Panc1 (cell line): ENCODE data around the gene ZNF804B. TPM values are rescaled to one million over a fixed set of nuclear protein-coding genes. Genes with fewer than 3 reads are reported as not detected.

Experiments
- ATAC-seq: fragments of 200-7000 bp; cut with Tn5 transposase; 2 replicates; pipeline ENCODE4 v1.9.1; 2020; ENCODE audit warnings: mild to moderate bottlenecking, moderate library complexity
- BruUV-seq: library from RNA; stranded (reverse); fragments of 400-500 nt; replicated peaks from 2 replicates; lab custom pipeline; 2021; lab: Mats Ljungman, UMichigan
- CTCF ChIA-PET: fragments of 300-600 bp; sonication (Branson Sonifier 250); formaldehyde crosslinking; loops from one replicate; lab custom pipeline; 2022; ENCODE audit warnings: antibody characterized with exemption; lab: Charles Lee
- POLR2A ChIA-PET: fragments of 300-600 bp; sonication (Branson Sonifier 250); formaldehyde crosslinking; loops from one replicate; lab custom pipeline; 2022; ENCODE audit warnings: antibody characterized with exemption; lab: Charles Lee
- DNase-seq: peaks from one replicate; pipeline ENCODE4 v3.0.0-alpha.2; 2010; ENCODE audit warnings: low read depth, low spot score
- H3K27ac ChIP-seq: 2 replicates; pipeline ENCODE4 v1.5.1; 2011; ENCODE audit warnings: mild to moderate bottlenecking, low read length, inconsistent platforms
- H3K27me3 ChIP-seq: fragments of 200-500 bp; sonication (Bioruptor generic); 2 replicates; pipeline ENCODE4 v1.6.0; 2014; ENCODE audit warnings: low read length, inconsistent platforms; ENCODE audit not compliant: control insufficient read depth, insufficient read depth
- H3K36me3 ChIP-seq: fragments of 200-500 bp; sonication (Bioruptor generic); 2 replicates; pipeline ENCODE4 v1.5.1; 2014; ENCODE audit warnings: inconsistent platforms, mild to moderate bottlenecking, low read length, moderate library complexity; ENCODE audit not compliant: control insufficient read depth, insufficient read depth
- H3K4me1 ChIP-seq: 2 replicates; pipeline ENCODE4 v1.5.1; 2011; ENCODE audit warnings: inconsistent platforms, mild to moderate bottlenecking, low read length, moderate library complexity; ENCODE audit not compliant: control insufficient read depth, insufficient read depth
- H3K4me3 ChIP-seq, 2 experiments: 2 replicates each; pipeline ENCODE4 v1.5.1; 2011 to 2012; ENCODE audit warnings: low read depth in 2 of 2, low read length in 2 of 2, mild to moderate bottlenecking in 2 of 2, inconsistent platforms in 1 of 2, moderate library complexity in 1 of 2
- H3K9me3 ChIP-seq: fragments of 200-500 bp; sonication (Bioruptor generic); 2 replicates; pipeline ENCODE4 v1.5.1; 2014; ENCODE audit warnings: low read depth, mild to moderate bottlenecking, inconsistent platforms, low read length, moderate library complexity; ENCODE audit not compliant: control insufficient read depth, insufficient read depth
- POLR2AphosphoS5 ChIP-seq: IDR thresholded peaks from 2 replicates; pipeline ENCODE4 v1.6.1; 2012; ENCODE audit warnings: mild to moderate bottlenecking, low read depth, low read length, moderate library complexity
- SIN3A ChIP-seq: IDR thresholded peaks from 2 replicates; pipeline ENCODE4 v1.6.1; 2012; ENCODE audit warnings: low read depth, mild to moderate bottlenecking, low read length, moderate library complexity, borderline replicate concordance; ENCODE audit not compliant: insufficient read depth
- TCF7L2 ChIP-seq: IDR thresholded peaks from 2 replicates; pipeline ENCODE4 v1.6.1; 2011; ENCODE audit warnings: mild to moderate bottlenecking, low read depth, low read length, inconsistent platforms
- in situ Hi-C: cut with HindIII; loops from 2 replicates; pipeline ENCODE4 v1.10.0; 2016; ENCODE audit warnings: low sequenced_read_pairs, low pct_unique_long_range_greater_than_20kb
- intact Hi-C: fragments of 100-400 bp; cut with micrococcal nuclease; formaldehyde crosslinking; loops from one replicate; pipeline ENCODE4 v1.10.0; 2022; ENCODE audit not compliant: unreplicated experiment
- total RNA-seq: library from RNA; stranded (reverse); gene quantifications from one replicate; pipeline ENCODE4 v1.2.1, GENCODE V29; 2021; ENCODE audit not compliant: unreplicated experiment
- TF ChIP-seq, protein P1 (sequence below): fragments of 450-650 bp; IDR thresholded peaks from 2 replicates; pipeline ENCODE4 v1.5.1; 2017; ENCODE audit warnings: mild to moderate bottlenecking
- TF ChIP-seq, protein P2 (sequence below), 2 experiments: IDR thresholded peaks; 2 replicates each; pipeline ENCODE4 v1.6.1; 2011 to 2012; ENCODE audit warnings: low read depth in 2 of 2, control low read depth in 1 of 2, low read length in 1 of 2, mild to moderate bottlenecking in 1 of 2, moderate library complexity in 1 of 2; ENCODE audit not compliant: insufficient read depth in 1 of 2

Gene ZNF804B
- total RNA-seq, 1 experiment from 2014 or later, result not detected

DNA sequence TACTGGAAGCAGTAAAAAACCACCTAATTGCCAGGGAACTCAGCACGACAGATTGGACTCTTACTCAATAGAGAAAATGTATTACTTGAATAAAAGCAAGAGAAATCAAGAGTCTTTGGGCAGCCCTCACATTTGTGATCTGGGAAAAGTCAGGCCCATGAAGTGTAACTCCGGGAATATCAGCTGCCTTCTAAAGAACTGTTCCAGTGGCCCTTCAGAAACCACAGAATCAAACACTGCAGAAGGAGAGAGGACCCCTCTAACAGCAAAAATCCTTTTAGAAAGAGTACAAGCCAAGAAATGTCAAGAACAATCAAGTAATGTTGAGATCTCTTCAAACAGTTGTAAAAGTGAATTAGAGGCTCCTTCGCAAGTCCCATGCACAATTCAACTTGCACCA, 576.0 kb downstream of the ZNF804B start:
- no peak for TF ChIP-seq TCF7L2
- TF ChIP-seq, protein P1, sequence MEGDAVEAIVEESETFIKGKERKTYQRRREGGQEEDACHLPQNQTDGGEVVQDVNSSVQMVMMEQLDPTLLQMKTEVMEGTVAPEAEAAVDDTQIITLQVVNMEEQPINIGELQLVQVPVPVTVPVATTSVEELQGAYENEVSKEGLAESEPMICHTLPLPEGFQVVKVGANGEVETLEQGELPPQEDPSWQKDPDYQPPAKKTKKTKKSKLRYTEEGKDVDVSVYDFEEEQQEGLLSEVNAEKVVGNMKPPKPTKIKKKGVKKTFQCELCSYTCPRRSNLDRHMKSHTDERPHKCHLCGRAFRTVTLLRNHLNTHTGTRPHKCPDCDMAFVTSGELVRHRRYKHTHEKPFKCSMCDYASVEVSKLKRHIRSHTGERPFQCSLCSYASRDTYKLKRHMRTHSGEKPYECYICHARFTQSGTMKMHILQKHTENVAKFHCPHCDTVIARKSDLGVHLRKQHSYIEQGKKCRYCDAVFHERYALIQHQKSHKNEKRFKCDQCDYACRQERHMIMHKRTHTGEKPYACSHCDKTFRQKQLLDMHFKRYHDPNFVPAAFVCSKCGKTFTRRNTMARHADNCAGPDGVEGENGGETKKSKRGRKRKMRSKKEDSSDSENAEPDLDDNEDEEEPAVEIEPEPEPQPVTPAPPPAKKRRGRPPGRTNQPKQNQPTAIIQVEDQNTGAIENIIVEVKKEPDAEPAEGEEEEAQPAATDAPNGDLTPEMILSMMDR, result no peak
- TF ChIP-seq, protein P2, sequence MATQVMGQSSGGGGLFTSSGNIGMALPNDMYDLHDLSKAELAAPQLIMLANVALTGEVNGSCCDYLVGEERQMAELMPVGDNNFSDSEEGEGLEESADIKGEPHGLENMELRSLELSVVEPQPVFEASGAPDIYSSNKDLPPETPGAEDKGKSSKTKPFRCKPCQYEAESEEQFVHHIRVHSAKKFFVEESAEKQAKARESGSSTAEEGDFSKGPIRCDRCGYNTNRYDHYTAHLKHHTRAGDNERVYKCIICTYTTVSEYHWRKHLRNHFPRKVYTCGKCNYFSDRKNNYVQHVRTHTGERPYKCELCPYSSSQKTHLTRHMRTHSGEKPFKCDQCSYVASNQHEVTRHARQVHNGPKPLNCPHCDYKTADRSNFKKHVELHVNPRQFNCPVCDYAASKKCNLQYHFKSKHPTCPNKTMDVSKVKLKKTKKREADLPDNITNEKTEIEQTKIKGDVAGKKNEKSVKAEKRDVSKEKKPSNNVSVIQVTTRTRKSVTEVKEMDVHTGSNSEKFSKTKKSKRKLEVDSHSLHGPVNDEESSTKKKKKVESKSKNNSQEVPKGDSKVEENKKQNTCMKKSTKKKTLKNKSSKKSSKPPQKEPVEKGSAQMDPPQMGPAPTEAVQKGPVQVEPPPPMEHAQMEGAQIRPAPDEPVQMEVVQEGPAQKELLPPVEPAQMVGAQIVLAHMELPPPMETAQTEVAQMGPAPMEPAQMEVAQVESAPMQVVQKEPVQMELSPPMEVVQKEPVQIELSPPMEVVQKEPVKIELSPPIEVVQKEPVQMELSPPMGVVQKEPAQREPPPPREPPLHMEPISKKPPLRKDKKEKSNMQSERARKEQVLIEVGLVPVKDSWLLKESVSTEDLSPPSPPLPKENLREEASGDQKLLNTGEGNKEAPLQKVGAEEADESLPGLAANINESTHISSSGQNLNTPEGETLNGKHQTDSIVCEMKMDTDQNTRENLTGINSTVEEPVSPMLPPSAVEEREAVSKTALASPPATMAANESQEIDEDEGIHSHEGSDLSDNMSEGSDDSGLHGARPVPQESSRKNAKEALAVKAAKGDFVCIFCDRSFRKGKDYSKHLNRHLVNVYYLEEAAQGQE (IDR thresholded peaks at IDR 0.05; ENCODE audit: insufficient read depth in 1 of 2, low read depth in 2 of 2, low read length in 1 of 2), result no peak
- no peak for TF ChIP-seq SIN3A
- TF ChIP-seq POLR2AphosphoS5, result no peak
- no TSS peak for BruUV-seq
- POLR2A ChIA-PET, result no interaction called here
- CTCF ChIA-PET, result no interaction called here
- intact Hi-C loops, result no loop called here
- no peak overlapping the region for H3K4me3 ChIP-seq
- no peaks in the 10 kb centered on the region for H3K4me1 ChIP-seq
- DNase-seq (no peak), ATAC-seq (no peak)
- in situ Hi-C loops, result no loop called here
- no peak overlapping the region for H3K27ac ChIP-seq
- no peaks in the 10 kb centered on the region for H3K36me3 ChIP-seq
- H3K9me3 ChIP-seq, result no peaks in the 10 kb centered on the region
- no peaks in the 10 kb centered on the region for H3K27me3 ChIP-seq

DNA sequence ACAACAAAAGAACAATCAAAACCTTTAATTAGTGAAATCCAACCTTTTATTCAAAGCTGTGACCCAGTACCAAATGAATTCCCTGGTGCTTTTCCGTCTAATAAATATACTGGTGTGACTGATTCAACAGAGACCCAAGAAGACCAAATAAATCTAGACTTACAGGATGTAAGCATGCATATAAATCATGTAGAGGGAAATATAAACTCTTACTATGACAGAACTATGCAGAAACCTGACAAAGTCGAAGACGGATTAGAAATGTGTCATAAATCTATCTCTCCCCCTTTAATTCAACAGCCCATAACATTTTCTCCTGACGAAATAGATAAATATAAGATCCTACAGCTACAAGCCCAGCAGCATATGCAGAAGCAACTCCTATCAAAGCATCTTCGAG, 576.6 kb downstream of the ZNF804B start:
- POLR2A ChIA-PET, result no interaction called here
- no peak for TF ChIP-seq POLR2AphosphoS5
- no peak for TF ChIP-seq SIN3A
- TF ChIP-seq, protein P2 (IDR thresholded peaks at IDR 0.05; ENCODE audit: insufficient read depth in 1 of 2, low read depth in 2 of 2, low read length in 1 of 2), result no peak
- TF ChIP-seq TCF7L2, result no peak
- TF ChIP-seq, protein P1, result no peak
- Histone ChIP-seq H3K36me3 (no peaks in the 10 kb centered on the region), H3K27ac (no peak overlapping the region), H3K4me3 (no peak overlapping the region), H3K4me1 (no peaks in the 10 kb centered on the region), H3K27me3 (no peaks in the 10 kb centered on the region), H3K9me3 (no peaks in the 10 kb centered on the region)
- BruUV-seq, result no TSS peak
- DNase-seq, result no peak
- CTCF ChIA-PET, result no interaction called here
- intact Hi-C loops, result no loop called here
- no peak for ATAC-seq
- in situ Hi-C loops, result no loop called here
